Rectal smooth muscle tissue (tissue), 1 donor: ENCODE results near the gene OGFR.

Experiments used
- H3K27ac ChIP-seq: one replicate; pipeline ENCODE4 v1.7.0; 2013; ENCODE audit warnings: low read depth, low read length, inconsistent platforms
- H3K27me3 ChIP-seq: one replicate; pipeline ENCODE4 v1.7.0; 2013; ENCODE audit warnings: low read length; ENCODE audit not compliant: control insufficient read depth, insufficient read depth
- H3K36me3 ChIP-seq: one replicate; pipeline ENCODE4 v1.7.0; 2013; ENCODE audit warnings: low read length; ENCODE audit not compliant: control insufficient read depth, insufficient read depth
- H3K4me1 ChIP-seq: one replicate; pipeline ENCODE4 v1.7.0; 2013; ENCODE audit warnings: low read length; ENCODE audit not compliant: control insufficient read depth, insufficient read depth
- H3K4me3 ChIP-seq: one replicate; pipeline ENCODE4 v1.7.0; 2013; ENCODE audit warnings: low read length
- H3K9ac ChIP-seq: one replicate; pipeline ENCODE4 v1.7.0; 2013; ENCODE audit warnings: low read length

OGFR gene

GRCh38 chr20:62772103-62772611 is 32.5 kb upstream of the OGFR start:
- Histone ChIP-seq H3K9ac (no peak overlapping the region), H3K27me3 (no peaks in the 10 kb centered on the region), H3K27ac (no peak overlapping the region), H3K36me3 (no peaks in the 10 kb centered on the region), H3K4me3 (no peak overlapping the region), H3K4me1 (peaks cover 9% of the 10 kb centered on the region)

- no peak overlapping the region for H3K27ac ChIP-seq
- no peaks in the 10 kb centered on the region for H3K27me3 ChIP-seq
Observed at GRCh38 chr20:62772619-62772989, 32.0 kb upstream of the OGFR start.

GRCh38 chr20:62772990-62773844 is 31.4 kb upstream of the OGFR start:
- H3K27me3 ChIP-seq, result no peaks in the 10 kb centered on the region
- no peaks in the 10 kb centered on the region for H3K36me3 ChIP-seq
- H3K4me1 ChIP-seq, result peaks cover 9% of the 10 kb centered on the region

More at GRCh38 chr20:62772619-62772989, 32.0 kb upstream of the OGFR start:
- Histone ChIP-seq H3K4me3 (no peak overlapping the region), H3K36me3 (no peaks in the 10 kb centered on the region), H3K9ac (no peak overlapping the region), H3K4me1 (peaks cover 9% of the 10 kb centered on the region)

GRCh38 chr20:62773845-62774714 is 30.6 kb upstream of the OGFR start:
- Histone ChIP-seq H3K36me3 (no peaks in the 10 kb centered on the region), H3K4me3 (no peak overlapping the region), H3K4me1 (peaks cover 1% of the 10 kb centered on the region), H3K9ac (no peak overlapping the region), H3K27me3 (no peaks in the 10 kb centered on the region), H3K27ac (no peak overlapping the region)

More at GRCh38 chr20:62772990-62773844, 31.4 kb upstream of the OGFR start:
- Histone ChIP-seq H3K9ac (no peak overlapping the region), H3K27ac (no peak overlapping the region), H3K4me3 (no peak overlapping the region)

GRCh38 chr20:62774762-62775161 is 29.9 kb upstream of the OGFR start:
- Histone ChIP-seq H3K9ac (no peak overlapping the region), H3K4me3 (no peak overlapping the region), H3K27me3 (no peaks in the 10 kb centered on the region), H3K4me1 (no peaks in the 10 kb centered on the region), H3K36me3 (no peaks in the 10 kb centered on the region), H3K27ac (no peak overlapping the region)

- H3K36me3 ChIP-seq, result no peaks in the 10 kb centered on the region
Observed at GRCh38 chr20:62775206-62775605, 29.4 kb upstream of the OGFR start.

GRCh38 chr20:62776035-62776691 is 28.5 kb upstream of the OGFR start:
- Histone ChIP-seq H3K27ac (no peak overlapping the region), H3K4me1 (no peaks in the 10 kb centered on the region), H3K36me3 (no peaks in the 10 kb centered on the region), H3K4me3 (no peak overlapping the region), H3K9ac (no peak overlapping the region), H3K27me3 (no peaks in the 10 kb centered on the region)

More at GRCh38 chr20:62775206-62775605, 29.4 kb upstream of the OGFR start:
- no peak overlapping the region for H3K27ac ChIP-seq
- H3K4me3 ChIP-seq, result no peak overlapping the region
- no peak overlapping the region for H3K9ac ChIP-seq
- no peaks in the 10 kb centered on the region for H3K27me3 ChIP-seq
- H3K4me1 ChIP-seq, result no peaks in the 10 kb centered on the region

GRCh38 chr20:62776692-62777527 is 27.7 kb upstream of the OGFR start:
- no peak overlapping the region for H3K4me3 ChIP-seq
- no peak overlapping the region for H3K9ac ChIP-seq
- H3K36me3 ChIP-seq, result no peaks in the 10 kb centered on the region
- H3K27me3 ChIP-seq, result no peaks in the 10 kb centered on the region
- no peak overlapping the region for H3K27ac ChIP-seq
- H3K4me1 ChIP-seq, result no peaks in the 10 kb centered on the region

- H3K9ac ChIP-seq, result no peak overlapping the region
- H3K27ac ChIP-seq, result no peak overlapping the region
- no peak overlapping the region for H3K4me3 ChIP-seq
- H3K4me1 ChIP-seq, result no peaks in the 10 kb centered on the region
- no peaks in the 10 kb centered on the region for H3K36me3 ChIP-seq
- H3K27me3 ChIP-seq, result no peaks in the 10 kb centered on the region
Observed at GRCh38 chr20:62777528-62777830, 27.2 kb upstream of the OGFR start.

GRCh38 chr20:62778058-62778457 is 26.6 kb upstream of the OGFR start:
- H3K9ac ChIP-seq, result no peak overlapping the region
- H3K4me1 ChIP-seq, result peaks cover 3% of the 10 kb centered on the region
- no peak overlapping the region for H3K27ac ChIP-seq
- no peaks in the 10 kb centered on the region for H3K36me3 ChIP-seq
- H3K27me3 ChIP-seq, result no peaks in the 10 kb centered on the region
- H3K4me3 ChIP-seq, result no peak overlapping the region

GRCh38 chr20:62778601-62779416 is 25.8 kb upstream of the OGFR start:
- H3K4me3 ChIP-seq, result no peak overlapping the region
- H3K4me1 ChIP-seq, result peaks cover 5% of the 10 kb centered on the region
- H3K27ac ChIP-seq, result no peak overlapping the region
- H3K9ac ChIP-seq, result no peak overlapping the region
- H3K36me3 ChIP-seq, result no peaks in the 10 kb centered on the region
- H3K27me3 ChIP-seq, result no peaks in the 10 kb centered on the region
